Stimulated activated CD8-positive, alpha-beta memory T cell treated with anti-CD3 and anti-CD28 coated beads, Interleukin-4, amount 100 ng/mL, for 1 hour (primary cell): Measurements from ENCODE around the gene KIF26B.
"Not testable (repeated sequence)": the region's sequence is repeated elsewhere in the genome, so short reads cannot be mapped to it uniquely, and the experiment has no call there.

Source experiments
- DNase-seq, 2 donors: peaks; one replicate each; pipeline ENCODE4 v3.0.0-alpha.2; 2020; ENCODE audit warnings: low read depth in 2 of 2, low spot score in 1 of 2

Gene KIF26B

GRCh38 chr1:245348626-245349025, 193.8 kb downstream of the KIF26B start:
- DNase-seq = no peak

GRCh38 chr1:245353411-245353810, 198.6 kb downstream of the KIF26B start:
- no peak for DNase-seq

GRCh38 chr1:245353915-245354775, 199.4 kb downstream of the KIF26B start:
- no peak for DNase-seq

- DNase-seq = not testable (repeated sequence)
Measured at GRCh38 chr1:245355851-245356630, 201.3 kb downstream of the KIF26B start.

GRCh38 chr1:245356891-245357585, 202.3 kb downstream of the KIF26B start:
- no peak for DNase-seq

- DNase-seq = not testable (repeated sequence)
Measured at GRCh38 chr1:245359101-245359680, 204.4 kb downstream of the KIF26B start.

GRCh38 chr1:245361065-245361464, 206.3 kb downstream of the KIF26B start:
- no peak for DNase-seq

- DNase-seq = no peak
Measured at GRCh38 chr1:245361951-245362350, 207.2 kb downstream of the KIF26B start.

- no peak for DNase-seq
Measured at GRCh38 chr1:245363461-245364200, 208.8 kb downstream of the KIF26B start.

- DNase-seq = no peak
Measured at GRCh38 chr1:245365095-245366020, 210.6 kb downstream of the KIF26B start.

GRCh38 chr1:245366886-245367285, 212.1 kb downstream of the KIF26B start:
- no peak for DNase-seq

- DNase-seq = no peak
Measured at GRCh38 chr1:245370175-245370825, 215.5 kb downstream of the KIF26B start.

- no peak for DNase-seq
Measured at GRCh38 chr1:245370905-245371581, 216.3 kb downstream of the KIF26B start.

- DNase-seq = no peak
Measured at GRCh38 chr1:245373131-245373530, 218.3 kb downstream of the KIF26B start.

- DNase-seq = no peak
Measured at GRCh38 chr1:245375789-245376460, 221.1 kb downstream of the KIF26B start.

GRCh38 chr1:245377854-245378253, 223.1 kb downstream of the KIF26B start:
- no peak for DNase-seq

- DNase-seq = no peak
Measured at GRCh38 chr1:245378311-245378722, 223.5 kb downstream of the KIF26B start.

GRCh38 chr1:245378745-245379144, 224.0 kb downstream of the KIF26B start:
- no peak for DNase-seq
